Thoracic aorta endothelial cell (primary cell): ENCODE results near the gene TSPY2. TPM values are rescaled to one million over a fixed set of nuclear protein-coding genes. Genes with fewer than 3 reads are reported as not detected.

Experiments
- total RNA-seq: library from RNA; depleted of rRNA; stranded (reverse); fragments of >200 nt; gene quantifications from 2 replicates; pipeline ENCODE4 v1.2.3, GENCODE V29; 2012

Gene TSPY2
- total RNA-seq = not detected in 2 replicates

GRCh38 chrY:6245923-6246322 lies at the start of gene TSPY2:
TSS of gene TSPY2 (plus strand) at chrY:6246223. CDS start at chrY:6246269, 46 bp downstream.

